Gastroesophageal sphincter (tissue), 3 donors: ENCODE measurements around the gene MZF1.
"Not testable (repeated sequence)": the region's sequence is repeated elsewhere in the genome, so short reads cannot be mapped to it uniquely, and the experiment has no call there.

Experiments
- EP300 ChIP-seq: sonication (generic); formaldehyde crosslinking; IDR thresholded peaks from one replicate; pipeline ENCODE4 v1.6.1; 2017; ENCODE audit warnings: antibody characterized with exemption, mild to moderate bottlenecking
- POLR2A ChIP-seq, 2 donors: fragments of 450-650 bp; IDR thresholded peaks; one replicate each; pipeline ENCODE4 v1.6.1; 2017; ENCODE audit warnings: antibody characterized with exemption in 2 of 2, mild to moderate bottlenecking in 2 of 2, moderate library complexity in 1 of 2
- POLR2AphosphoS5 ChIP-seq: sonication (generic); formaldehyde crosslinking; IDR thresholded peaks from one replicate; pipeline ENCODE4 v1.6.1; 2017; ENCODE audit warnings: antibody characterized with exemption
- TF ChIP-seq, protein P1 (sequence below), 4 experiments: fragments of 200-600 bp in 2 of 4; fragments of 450-650 bp in 2 of 4; sonication (generic) in 1 of 4; IDR thresholded peaks; one replicate each; pipeline ENCODE4 v1.5.1; 2017 to 2019; ENCODE audit warnings: antibody characterized with exemption in 4 of 4, mild to moderate bottlenecking in 2 of 4, moderate library complexity in 2 of 4

DNA sequence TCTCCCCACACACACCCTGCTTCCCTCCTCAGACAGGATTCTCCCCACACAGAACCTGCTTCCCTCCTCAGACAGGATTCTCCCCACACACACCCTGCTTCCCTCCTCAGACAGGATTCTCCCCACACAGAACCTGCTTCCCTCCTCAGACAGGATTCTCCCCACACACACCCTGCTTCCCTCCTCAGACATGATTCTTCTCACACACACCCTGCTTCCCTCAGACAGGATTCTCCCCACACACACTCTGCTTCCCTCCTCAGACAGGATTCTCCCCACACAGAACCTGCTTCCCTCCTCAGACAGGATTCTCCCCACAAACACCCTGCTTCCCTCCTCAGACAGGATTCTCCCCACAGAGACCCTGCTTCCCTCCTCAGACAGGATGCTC lies 34.0 kb downstream of the MZF1 start:
- TF ChIP-seq POLR2A (IDR thresholded peaks at IDR 0.05); EP300; POLR2AphosphoS5: not testable (repeated sequence)
- TF ChIP-seq, protein P1, sequence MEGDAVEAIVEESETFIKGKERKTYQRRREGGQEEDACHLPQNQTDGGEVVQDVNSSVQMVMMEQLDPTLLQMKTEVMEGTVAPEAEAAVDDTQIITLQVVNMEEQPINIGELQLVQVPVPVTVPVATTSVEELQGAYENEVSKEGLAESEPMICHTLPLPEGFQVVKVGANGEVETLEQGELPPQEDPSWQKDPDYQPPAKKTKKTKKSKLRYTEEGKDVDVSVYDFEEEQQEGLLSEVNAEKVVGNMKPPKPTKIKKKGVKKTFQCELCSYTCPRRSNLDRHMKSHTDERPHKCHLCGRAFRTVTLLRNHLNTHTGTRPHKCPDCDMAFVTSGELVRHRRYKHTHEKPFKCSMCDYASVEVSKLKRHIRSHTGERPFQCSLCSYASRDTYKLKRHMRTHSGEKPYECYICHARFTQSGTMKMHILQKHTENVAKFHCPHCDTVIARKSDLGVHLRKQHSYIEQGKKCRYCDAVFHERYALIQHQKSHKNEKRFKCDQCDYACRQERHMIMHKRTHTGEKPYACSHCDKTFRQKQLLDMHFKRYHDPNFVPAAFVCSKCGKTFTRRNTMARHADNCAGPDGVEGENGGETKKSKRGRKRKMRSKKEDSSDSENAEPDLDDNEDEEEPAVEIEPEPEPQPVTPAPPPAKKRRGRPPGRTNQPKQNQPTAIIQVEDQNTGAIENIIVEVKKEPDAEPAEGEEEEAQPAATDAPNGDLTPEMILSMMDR (IDR thresholded peaks at IDR 0.05): not testable (repeated sequence)
